Loucy (cell line): Measurements from ENCODE around the gene PRF1.

Source experiments
- EZH2phosphoT487 ChIP-seq: fragments of 200-600 bp; IDR thresholded peaks from 2 replicates; pipeline ENCODE4 v1.6.1; 2018; ENCODE audit warnings: antibody characterized with exemption, mild to moderate bottlenecking, moderate library complexity, borderline replicate concordance
- TF ChIP-seq, protein P1 (sequence below): fragments of 200-600 bp; sonication (generic); conservative IDR thresholded peaks from 2 replicates; pipeline ENCODE4 v1.5.1; 2014; ENCODE audit warnings: mild to moderate bottlenecking, antibody characterized with exemption, low read length

DNA sequence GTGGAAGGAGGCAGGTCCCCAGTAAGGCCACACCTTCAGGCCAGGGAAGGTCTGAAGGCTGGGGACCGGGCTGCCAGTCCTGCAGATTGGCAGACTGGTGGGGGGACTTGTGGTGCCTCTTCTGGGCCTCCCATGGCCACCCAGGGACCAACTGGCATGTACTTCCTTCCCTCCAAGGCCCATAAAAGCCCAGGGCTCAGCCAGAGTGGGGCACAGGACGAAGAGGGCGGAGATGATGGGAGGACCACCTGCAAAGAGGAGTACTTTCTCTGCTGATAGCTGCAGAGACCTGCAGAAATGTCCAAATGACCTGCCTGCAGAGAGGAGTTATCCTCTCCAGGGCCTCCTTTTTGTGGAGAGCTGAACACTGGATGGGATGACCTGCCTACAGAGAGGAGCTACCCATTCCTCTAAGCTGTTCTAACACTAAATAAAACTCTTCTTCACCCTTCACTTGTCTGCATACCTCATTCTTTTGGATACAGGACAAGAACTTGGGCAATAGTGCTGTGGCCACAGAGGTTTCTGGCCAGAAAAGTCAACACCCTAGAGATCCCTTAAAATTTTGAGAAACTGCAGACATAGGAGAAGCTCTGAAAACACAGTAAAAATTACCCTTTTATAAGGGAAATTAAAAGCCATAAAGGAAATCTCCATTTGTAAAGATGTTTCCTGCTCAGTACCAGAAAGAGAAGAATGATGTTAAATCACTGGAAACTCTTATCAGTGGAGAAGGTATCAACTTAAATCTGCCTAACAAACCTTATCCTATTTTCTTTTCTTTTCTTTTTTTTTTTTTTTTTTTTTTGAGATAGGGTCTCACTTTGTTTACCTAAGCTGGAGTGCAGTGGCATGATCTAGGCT lies 20.7 kb upstream of the PRF1 start:
- no peak for TF ChIP-seq EZH2phosphoT487
- TF ChIP-seq, protein P1, sequence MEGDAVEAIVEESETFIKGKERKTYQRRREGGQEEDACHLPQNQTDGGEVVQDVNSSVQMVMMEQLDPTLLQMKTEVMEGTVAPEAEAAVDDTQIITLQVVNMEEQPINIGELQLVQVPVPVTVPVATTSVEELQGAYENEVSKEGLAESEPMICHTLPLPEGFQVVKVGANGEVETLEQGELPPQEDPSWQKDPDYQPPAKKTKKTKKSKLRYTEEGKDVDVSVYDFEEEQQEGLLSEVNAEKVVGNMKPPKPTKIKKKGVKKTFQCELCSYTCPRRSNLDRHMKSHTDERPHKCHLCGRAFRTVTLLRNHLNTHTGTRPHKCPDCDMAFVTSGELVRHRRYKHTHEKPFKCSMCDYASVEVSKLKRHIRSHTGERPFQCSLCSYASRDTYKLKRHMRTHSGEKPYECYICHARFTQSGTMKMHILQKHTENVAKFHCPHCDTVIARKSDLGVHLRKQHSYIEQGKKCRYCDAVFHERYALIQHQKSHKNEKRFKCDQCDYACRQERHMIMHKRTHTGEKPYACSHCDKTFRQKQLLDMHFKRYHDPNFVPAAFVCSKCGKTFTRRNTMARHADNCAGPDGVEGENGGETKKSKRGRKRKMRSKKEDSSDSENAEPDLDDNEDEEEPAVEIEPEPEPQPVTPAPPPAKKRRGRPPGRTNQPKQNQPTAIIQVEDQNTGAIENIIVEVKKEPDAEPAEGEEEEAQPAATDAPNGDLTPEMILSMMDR, result no peak
